GM19468 (cell line): ENCODE results near the gene KSR1.
"Not testable (repeated sequence)": the region's sequence is repeated elsewhere in the genome, so short reads cannot be mapped to it uniquely, and the experiment has no call there.

Experiments used
- ATAC-seq: cut with Tn5 transposase; IDR thresholded peaks from one replicate; pipeline ENCODE4 v1.9.1; 2021; ENCODE audit warnings: mild to moderate bottlenecking, moderate library complexity, moderate number of reproducible peaks; ENCODE audit not compliant: unreplicated experiment; ENCODE audit errors: extremely low read depth

KSR1 gene

GRCh38 chr17:27451906-27452305 lies 4.3 kb upstream of the KSR1 start:
- ATAC-seq: no peak

DNA sequence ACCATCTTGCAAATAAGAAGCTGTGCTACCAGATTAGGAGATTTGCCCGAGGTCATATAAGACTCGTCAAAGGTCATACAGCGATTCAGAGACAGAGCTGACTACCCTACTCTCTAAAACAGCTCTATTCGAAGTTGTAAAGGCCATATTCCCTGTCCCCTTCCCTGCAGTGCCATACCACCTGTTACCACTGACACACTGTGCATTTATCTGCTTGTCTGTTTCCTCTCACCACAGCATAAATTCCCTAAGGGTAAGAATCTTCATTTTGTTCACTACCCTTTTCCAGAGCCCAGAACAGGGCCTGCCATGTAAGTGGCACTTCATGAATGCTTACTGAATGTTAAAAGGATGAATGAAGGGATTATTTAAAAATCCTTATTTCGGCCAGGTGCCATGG lies 3.4 kb upstream of the KSR1 start:
- ATAC-seq: no peak

- ATAC-seq: no peak
Observed at GRCh38 chr17:27453471-27453870, 2.8 kb upstream of the KSR1 start.

DNA sequence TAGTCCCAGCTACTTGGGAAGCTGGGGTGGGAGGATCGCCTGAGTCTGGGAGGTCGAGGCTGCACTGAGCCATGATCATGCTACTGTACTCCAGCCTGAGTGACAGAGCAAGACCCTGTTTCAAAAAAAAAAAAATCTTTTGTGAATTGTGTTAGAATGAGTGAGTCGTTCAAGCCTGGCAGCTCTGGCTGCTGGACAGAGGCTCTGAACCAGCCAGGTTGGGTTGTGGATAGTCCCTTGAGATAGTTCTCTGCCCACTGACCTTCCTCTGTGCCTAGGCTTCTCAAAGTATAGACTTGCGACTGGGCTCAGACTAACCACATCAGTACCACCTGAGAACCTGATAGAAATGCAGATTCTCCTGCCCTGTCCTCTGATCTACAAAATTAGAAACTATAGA lies 2.2 kb upstream of the KSR1 start:
- no peak for ATAC-seq

GRCh38 chr17:27455236-27455913 lies 873 bp upstream of the KSR1 start:
- no peak for ATAC-seq

GRCh38 chr17:27456681-27457359 lies 572 bp downstream of the KSR1 start:
- ATAC-seq: no peak

DNA sequence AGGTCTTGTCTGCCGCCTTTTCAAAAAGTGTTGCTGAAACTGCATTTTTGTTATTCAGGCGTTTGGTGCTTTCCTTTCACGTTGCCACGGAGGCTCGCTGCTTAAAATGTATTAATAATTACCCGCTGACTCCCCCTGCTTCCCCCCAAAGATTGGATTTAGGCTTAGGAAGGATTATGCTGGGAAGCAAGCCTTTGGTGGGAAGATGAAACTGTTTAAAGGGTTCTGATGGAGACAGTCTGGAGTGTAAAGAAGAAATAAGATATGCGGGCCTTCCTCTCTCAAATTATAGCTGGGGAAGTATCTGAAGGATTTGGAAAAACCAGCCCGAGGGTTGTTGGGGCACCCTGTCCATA lies 1.1 kb downstream of the KSR1 start:
- no peak for ATAC-seq

DNA sequence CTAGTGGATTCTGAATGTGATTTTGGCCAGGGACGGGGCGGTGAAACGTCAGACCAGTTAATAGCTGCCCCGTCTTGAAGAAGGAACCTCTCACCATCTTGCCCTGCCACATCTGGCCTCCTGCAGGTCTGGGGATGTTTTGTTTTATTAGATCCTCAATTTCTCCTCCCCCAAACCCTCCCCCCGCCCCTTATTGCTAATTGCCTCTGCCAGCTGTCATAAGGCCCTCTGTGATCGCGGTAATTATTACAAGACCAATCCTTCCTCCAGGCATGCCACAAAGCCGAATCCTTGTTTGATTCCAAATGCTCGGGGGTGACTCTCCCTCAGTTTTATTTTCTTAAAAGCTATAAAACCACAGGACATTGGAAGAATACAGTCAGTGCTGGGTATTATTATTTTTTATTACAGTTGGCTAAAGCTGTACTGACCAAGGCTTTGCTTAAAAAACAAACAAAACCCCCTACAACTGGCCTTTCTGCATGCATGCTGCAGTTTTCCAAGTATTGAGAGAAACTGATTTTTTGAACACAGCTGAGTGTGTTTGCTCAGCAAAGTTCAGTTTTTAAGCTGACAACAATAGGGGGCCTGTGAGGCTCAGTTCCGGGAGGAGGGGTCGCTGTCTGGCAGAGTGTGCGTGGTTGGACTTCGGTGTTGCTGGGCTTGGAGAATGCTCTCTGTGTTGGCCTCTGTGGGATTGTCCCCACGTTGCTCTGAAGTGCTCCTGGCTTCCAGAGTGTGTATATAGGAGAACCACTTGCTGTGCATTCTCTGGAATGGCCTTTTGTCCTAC lies 1.7 kb downstream of the KSR1 start:
- no peak for ATAC-seq

DNA sequence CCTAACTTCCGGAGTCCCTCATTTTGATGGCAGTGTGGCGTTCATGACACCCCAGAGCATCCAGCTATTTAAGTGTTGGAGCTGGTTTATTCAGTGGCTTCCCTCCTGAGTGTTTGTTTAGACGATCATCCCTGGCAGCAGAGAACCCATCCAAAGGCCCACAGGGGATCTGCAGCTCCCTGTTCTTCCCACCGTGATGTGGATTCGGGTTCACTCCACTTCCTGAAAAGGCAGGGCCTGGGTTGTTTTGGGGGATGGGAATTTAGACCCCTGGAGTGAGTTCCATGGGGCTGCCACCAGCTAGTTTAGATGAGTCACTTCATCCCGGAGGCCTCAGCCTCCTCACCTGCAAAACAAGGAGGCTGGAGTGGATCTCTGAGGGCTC lies 2.3 kb downstream of the KSR1 start:
- ATAC-seq: no peak

DNA sequence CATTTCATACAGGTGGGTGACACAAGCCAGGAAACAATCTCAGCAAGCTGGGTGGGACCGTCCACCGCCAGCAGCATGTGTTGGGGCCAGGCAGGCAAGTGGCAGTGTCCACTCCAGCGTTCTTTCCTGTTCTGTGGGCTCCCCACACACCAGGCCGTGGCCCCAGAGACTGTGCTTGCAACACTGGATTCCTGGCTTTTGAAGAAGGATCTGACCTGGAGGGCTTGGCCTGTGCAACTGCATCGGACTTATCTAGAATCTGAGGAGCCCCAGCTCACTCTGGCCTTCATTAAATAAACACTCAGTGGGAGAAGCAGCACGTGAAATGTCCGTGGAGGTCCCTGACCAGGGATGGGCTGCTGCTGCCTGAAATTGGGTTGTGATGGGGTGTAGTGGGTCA lies 3.2 kb downstream of the KSR1 start:
- ATAC-seq: no peak

DNA sequence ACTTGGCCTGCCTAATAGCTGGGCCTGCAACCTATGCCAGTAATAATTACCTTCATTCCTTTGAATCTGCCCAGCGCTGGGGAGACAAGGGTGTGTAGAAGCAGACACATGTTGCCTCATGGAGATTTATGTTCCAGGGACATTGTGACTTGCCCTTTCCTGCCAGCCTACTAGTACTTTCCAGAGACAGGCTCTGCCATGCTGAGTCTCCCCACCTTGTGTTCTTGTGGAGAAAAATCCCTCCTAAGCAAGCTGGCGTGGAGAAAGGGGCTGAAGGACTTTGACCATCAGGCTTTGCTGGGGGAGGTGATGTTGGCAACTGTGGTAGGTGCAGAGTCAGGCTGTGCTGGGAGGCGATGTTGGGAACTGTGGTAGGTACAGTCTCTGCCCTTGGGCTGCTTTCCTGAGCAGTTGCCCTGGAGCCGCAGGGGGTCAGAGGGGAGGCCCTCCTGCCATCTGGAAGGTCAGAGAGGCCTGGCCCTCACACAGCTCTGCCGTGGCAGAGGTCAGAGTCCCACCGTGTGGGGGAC lies 4.0 kb downstream of the KSR1 start:
- no peak for ATAC-seq

- ATAC-seq: no peak
Observed at GRCh38 chr17:27461192-27461859, 5.1 kb downstream of the KSR1 start.

DNA sequence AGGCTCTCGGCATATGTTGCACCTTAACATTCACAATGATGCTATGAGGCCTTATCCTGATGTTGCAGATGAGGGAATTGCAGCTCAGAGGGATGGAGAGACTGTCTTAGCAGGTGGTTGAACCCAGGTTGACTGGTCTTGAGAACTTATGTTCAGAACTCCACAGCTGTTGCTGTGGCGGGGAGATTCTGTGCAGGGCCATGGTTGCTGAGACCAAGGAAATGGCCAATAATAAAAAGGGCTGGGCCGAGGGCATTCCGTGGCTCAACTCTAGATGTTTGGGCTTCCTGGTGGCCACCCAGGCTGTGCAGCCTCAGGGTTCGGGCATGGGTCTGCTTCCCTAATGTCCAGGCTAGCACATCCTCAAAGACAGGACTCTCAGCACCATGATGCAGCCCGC lies 5.9 kb downstream of the KSR1 start:
- no peak for ATAC-seq

DNA sequence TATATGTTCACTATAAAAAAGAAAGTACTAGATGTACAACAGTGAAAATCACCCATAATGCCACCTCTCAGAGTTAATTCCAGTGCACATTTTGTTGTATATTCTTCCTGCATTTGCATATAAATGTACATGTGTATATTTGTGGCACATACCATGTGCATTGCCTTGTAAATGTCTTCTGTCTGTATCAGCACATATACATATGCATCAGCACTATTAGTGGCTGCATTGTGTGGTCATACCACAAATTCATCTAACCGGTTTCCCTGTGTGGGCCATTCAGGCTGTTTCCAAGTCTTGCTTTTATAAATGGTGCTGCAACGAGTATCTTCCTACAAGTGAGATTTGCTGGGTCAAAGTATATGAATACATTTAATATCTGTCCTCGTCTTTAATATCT lies 6.5 kb downstream of the KSR1 start:
- ATAC-seq: no peak

- ATAC-seq: no peak
Observed at GRCh38 chr17:27463235-27463677, 7.0 kb downstream of the KSR1 start.

DNA sequence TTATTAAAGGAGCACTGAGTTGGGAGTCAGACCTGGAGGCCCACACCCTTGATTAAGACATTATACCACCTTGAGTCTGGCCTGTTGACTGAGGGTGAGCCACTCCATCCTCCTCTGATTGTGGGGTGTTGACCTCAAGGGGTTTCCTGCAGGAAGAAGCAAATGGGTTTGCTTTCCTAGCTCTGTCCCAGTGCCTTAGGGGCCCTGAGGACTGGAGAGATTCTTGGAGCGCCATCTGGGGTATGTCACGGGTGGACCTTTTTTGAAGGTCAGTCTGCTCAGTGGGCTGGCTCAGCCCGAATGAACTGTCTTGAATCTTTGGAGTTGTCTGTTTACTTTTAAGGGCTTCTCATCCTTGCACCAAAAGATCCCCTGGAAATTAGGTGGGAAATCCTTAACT lies 7.8 kb downstream of the KSR1 start:
- ATAC-seq: not testable (repeated sequence)

DNA sequence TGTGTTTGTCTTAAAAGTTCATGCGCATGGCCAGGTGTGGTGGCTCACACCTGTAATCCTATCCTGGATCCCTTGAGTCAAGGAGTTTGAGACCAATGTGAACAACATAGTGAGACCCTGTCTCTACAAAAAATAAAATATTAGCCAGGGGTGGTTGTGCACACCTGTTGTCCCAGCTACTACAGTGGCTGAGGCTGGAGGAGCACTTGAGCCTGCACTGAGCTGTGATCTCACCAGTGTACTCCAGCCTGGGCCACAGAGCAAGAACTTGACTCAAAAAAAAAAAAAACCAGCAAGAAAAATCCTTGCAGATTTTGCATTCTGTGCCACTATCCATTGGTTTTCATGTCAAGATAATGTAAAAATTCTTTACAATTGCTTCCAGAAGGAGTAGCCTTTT lies 8.2 kb downstream of the KSR1 start:
- ATAC-seq: no peak

- not testable (repeated sequence) for ATAC-seq
Observed at GRCh38 chr17:27465875-27466274, 9.6 kb downstream of the KSR1 start.

DNA sequence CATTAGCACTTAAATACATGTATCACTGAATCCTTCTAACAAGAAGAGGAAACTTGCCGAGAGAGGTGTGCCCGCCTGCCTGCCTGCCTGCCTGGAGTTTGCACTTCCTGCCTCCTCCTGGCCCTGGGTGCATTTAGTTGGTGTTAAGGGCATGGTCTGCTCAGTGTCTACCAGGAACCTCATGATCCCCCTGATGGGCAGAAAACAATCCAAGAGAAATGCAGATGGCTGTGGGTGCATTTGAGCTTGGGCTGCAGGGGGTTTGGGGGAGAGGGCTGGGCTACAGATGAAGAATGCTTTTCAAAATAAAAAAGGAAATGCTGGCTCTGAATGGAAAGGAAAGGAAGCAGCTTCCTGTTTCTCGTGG lies 10.1 kb downstream of the KSR1 start:
- ATAC-seq: no peak

DNA sequence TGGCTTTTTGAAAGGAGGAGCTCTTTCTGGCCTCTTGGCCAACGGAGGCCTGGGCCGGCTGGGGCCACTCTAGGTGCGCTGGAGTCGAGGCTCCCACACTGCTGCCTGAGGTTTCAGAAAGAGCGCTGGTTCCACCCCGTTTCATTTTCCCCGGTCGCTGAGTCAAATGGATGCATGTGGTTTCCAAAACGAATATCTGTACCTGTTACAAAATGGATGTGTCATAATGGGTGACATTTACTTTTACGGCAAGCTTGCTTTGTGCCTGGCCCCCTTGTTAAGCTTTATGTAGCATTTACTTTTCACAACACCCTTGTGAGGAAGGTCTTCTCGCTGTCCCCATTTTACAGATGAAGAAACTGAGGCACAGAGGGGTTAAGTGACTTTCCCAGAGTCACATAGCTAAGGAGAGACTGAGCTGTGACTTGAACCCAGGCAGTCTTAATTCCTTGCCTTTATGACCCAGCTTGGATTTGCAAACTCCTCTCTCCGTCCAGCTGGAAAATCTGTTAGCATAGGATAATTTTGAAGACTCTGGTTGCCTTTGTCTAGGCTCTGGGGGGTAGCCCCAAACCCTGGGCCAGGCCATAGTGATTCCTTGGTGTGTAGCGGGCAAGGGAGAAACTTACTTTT lies 10.6 kb downstream of the KSR1 start:
- no peak for ATAC-seq
